Measurements from ENCODE around the gene LAPTM4A.

DNA sequence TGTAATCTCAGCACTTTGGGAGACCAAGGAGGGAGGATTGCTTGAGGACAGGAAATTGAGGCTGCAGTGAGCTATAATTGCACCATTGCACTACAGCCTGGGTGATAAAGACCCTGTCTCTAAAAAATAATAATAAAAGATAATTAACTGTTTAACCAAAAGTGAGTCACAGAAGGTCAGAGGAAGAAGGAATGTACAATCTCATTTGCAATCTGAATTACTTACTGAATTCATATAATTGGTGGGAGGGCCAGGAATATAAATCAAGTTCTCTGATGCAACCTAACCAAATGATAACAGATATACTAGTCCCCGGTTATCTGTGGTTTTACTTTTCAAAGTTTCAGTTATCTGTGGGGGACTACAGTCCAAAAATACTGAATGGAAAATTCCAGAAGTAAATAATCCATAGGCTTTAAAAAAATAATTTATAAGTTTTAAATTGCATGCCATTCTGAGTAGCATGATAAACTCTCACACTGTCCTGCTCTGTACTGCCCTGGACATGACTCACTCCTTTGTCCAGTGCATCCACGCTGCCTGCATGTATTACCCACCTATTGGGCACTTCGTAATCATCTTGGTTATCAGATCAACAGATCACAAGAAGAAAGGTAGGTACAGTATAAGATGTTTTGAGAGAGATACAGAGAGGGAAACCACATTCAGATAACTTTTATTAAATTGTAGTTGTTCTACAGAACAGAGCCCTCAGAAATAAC is 26.2 kb downstream of the LAPTM4A start:
- no peak for TF ChIP-seq CTCF (IDR thresholded peaks at IDR 0.05; ENCODE audit: insufficient read depth, low read depth, low read length)
- TF ChIP-seq EZH2 (IDR thresholded peaks at IDR 0.05; ENCODE audit: insufficient read depth, low read length), result no peak
